Psoas muscle (tissue), 8 donors: ENCODE results near the gene SLC5A1. TPM values are rescaled to one million over a fixed set of nuclear protein-coding genes. Genes with fewer than 3 reads are reported as not detected.

ENCODE experiments used
- ATAC-seq, 4 donors: fragments of 200-7000 bp; cut with Tn5 transposase; one replicate each; pipeline ENCODE4 v1.9.1; 2020; ENCODE audit warnings: moderate library complexity in 3 of 4, mild to moderate bottlenecking in 2 of 4
- DNase-seq, 2 donors: peaks; one replicate each; pipeline ENCODE4 v3.0.0-alpha.2; 2020
- H3K27ac ChIP-seq: fragments of 200-600 bp; one replicate; pipeline ENCODE4 v1.8.0; 2022
- H3K27me3 ChIP-seq, 3 donors: fragments of 200-600 bp in 1 of 3; one replicate each; pipeline versions ENCODE4 v1.6.1 to v1.8.0; 2013 to 2022; ENCODE audit warnings: low read length in 2 of 3, mild to moderate bottlenecking in 2 of 3, moderate library complexity in 1 of 3; ENCODE audit not compliant: insufficient read depth in 3 of 3
- H3K36me3 ChIP-seq, 2 donors: fragments of 200-600 bp in 1 of 2; one replicate each; pipeline versions ENCODE4 v1.6.1 to v1.8.0; 2013 to 2022; ENCODE audit warnings: low read depth in 1 of 2, mild to moderate bottlenecking in 1 of 2, moderate library complexity in 1 of 2; ENCODE audit not compliant: insufficient read depth in 1 of 2
- H3K4me1 ChIP-seq: fragments of 200-600 bp; one replicate; pipeline ENCODE4 v1.8.0; 2022
- H3K4me3 ChIP-seq: fragments of 200-600 bp; one replicate; pipeline ENCODE4 v1.8.0; 2022; ENCODE audit warnings: mild to moderate bottlenecking
- H3K9me3 ChIP-seq: fragments of 200-600 bp; one replicate; pipeline ENCODE4 v1.8.0; 2022
- CTCF ChIP-seq: fragments of 200-600 bp; IDR thresholded peaks from one replicate; pipeline ENCODE4 v1.8.0; 2022; ENCODE audit warnings: antibody characterized with exemption
- WGBS, 3 donors: extraction: QIAGEN DNeasy Blood & Tissue Kit; methylation state at CpG; one replicate each; pipeline versions ENCODE4 v1.1.6 to v1.1.7; 2013; 5-methylcytosine and 5-hydroxymethylcytosine counted together
- intact Hi-C, 2 donors: fragments of 100-400 bp; cut with DNase I; formaldehyde crosslinking; loops; one replicate each; pipeline versions ENCODE4 v1.11.0 to v1.14.2; 2022
- polyA plus RNA-seq, 3 donors: library from polyadenylated mRNA; stranded (reverse); fragments of 200-250 nt; gene quantifications; one replicate each; pipeline ENCODE4 v1.2.3, GENCODE V29; 2013
- total RNA-seq, 4 donors: library from RNA; stranded (reverse); fragmentation: NEBNext Ultra II Directional in 2 of 4; extraction: Animal tissue kit (Norgen Biotek cat#: 25700) in 2 of 4; gene quantifications; one replicate each; pipeline versions ENCODE4 v1.2.1 to v1.2.4, GENCODE V29; 2021 to 2023
- donor health status: healthy with polysubstance abuse.
- donor health status: DM: no; HTN: no; CAD: no; lungs with moderate emphysema.
- donor health status: Bipolar disorder and iron deficiency.
- donor health status: healthy.
- donor health status: DM: yes; HTN: yes; CAD: no.
- donor health status: DM: no; HTN: no; CAD: no.
- donor health status: DM: no; HTN: no; CAD: no.
- donor health status: DM: yes; HTN: yes; CAD: no.

Gene SLC5A1
- total and polyA plus RNA-seq, 7 donors = 0.06 to 2.0 (median 0.26) TPM

GRCh38 chr22:32040324-32040904 is 2.6 kb upstream of the SLC5A1 start:
- Histone ChIP-seq H3K36me3 (no peaks in the 10 kb centered on the region), H3K27ac (no peak overlapping the region), H3K4me1 (peaks cover 5% of the 10 kb centered on the region), H3K9me3 (no peaks in the 10 kb centered on the region), H3K27me3 (peaks cover 0 to 2% (median 0%) of the 10 kb centered on the region in 3 donors), H3K4me3 (no peak overlapping the region)
- WGBS, 3 donors = 62 to 68% (median 68%) methylated on average over 3 of the region's 3 CpGs
- no peak for ATAC-seq
- TF ChIP-seq CTCF = no peak
- no peak for DNase-seq
- intact Hi-C loops = no loop called here

GRCh38 chr22:32043391-32043790 is 330 bp downstream of the SLC5A1 start:
- ATAC-seq = no peak
- Histone ChIP-seq H3K36me3 (no peaks in the 10 kb centered on the region), H3K4me3 (no peak overlapping the region), H3K27ac (no peak overlapping the region), H3K27me3 (peaks cover 0 to 4% (median 0%) of the 10 kb centered on the region in 3 donors), H3K4me1 (peaks cover 8% of the 10 kb centered on the region), H3K9me3 (no peaks in the 10 kb centered on the region)
- TF ChIP-seq CTCF = no peak
- intact Hi-C loops = no loop called here
- DNase-seq = no peak
- 55 to 58% (median 57%) methylated on average over 9 of the region's 9 CpGs for WGBS, 3 donors

- H3K36me3 ChIP-seq = no peaks in the 10 kb centered on the region
- intact Hi-C loops = no loop called here
- ATAC-seq = peak; percentile 29 to 64 (median 52)
- 72 to 94% (median 84%) methylated on average over 1 of the region's 1 CpG for WGBS, 3 donors
- H3K4me1 ChIP-seq = peaks cover 9% of the 10 kb centered on the region
- H3K4me3 ChIP-seq = no peak overlapping the region
- peak overlapping the region; percentile 19 for H3K27ac ChIP-seq
- H3K27me3 ChIP-seq = peaks cover 0 to 4% (median 0%) of the 10 kb centered on the region in 3 donors
- TF ChIP-seq CTCF = no peak
- no peak for DNase-seq
- H3K9me3 ChIP-seq = no peaks in the 10 kb centered on the region
Measured at GRCh38 chr22:32044477-32044876, 1.4 kb downstream of the SLC5A1 start.

- Histone ChIP-seq H3K27me3 (peaks cover 0 to 4% (median 0%) of the 10 kb centered on the region in 3 donors), H3K9me3 (no peaks in the 10 kb centered on the region), H3K4me1 (peaks cover 13% of the 10 kb centered on the region), H3K4me3 (no peak overlapping the region), H3K36me3 (no peaks in the 10 kb centered on the region), H3K27ac (peak overlapping the region; percentile 19)
- 13 to 25% (median 18%) methylated on average over 3 of the region's 3 CpGs for WGBS, 3 donors
- ATAC-seq = peak; percentile 65 to 88 (median 86)
- no peak for DNase-seq
- no peak for TF ChIP-seq CTCF
- intact Hi-C loops = no loop called here
Measured at GRCh38 chr22:32044913-32045312, 1.9 kb downstream of the SLC5A1 start.

- H3K4me3 ChIP-seq = no peak overlapping the region
- WGBS, 3 donors = 13 to 46% (median 20%) methylated on average over 2 of the region's 2 CpGs
- no peak for TF ChIP-seq CTCF
- no peak overlapping the region for H3K27ac ChIP-seq
- H3K4me1 ChIP-seq = peaks cover 27% of the 10 kb centered on the region
- H3K36me3 ChIP-seq = no peaks in the 10 kb centered on the region
- DNase-seq = no peak
- intact Hi-C loops = no loop called here
- H3K9me3 ChIP-seq = no peaks in the 10 kb centered on the region
- H3K27me3 ChIP-seq = peaks cover 0 to 4% (median 0%) of the 10 kb centered on the region in 3 donors
- no peak for ATAC-seq
Measured at GRCh38 chr22:32048069-32048468, 5.0 kb downstream of the SLC5A1 start.
